Activated T-cell treated with anti-CD3 and anti-CD28 coated beads, Interleukin-2, amount 50 U/mL, for 48 hours (primary cell): ENCODE data around the gene FZD7.

Source experiments
- DNase-seq, 2 experiments: peaks; one replicate each; pipeline ENCODE4 v3.0.0-alpha.2; 2020

FZD7 gene

GRCh38 chr2:202014759-202015211, 18.9 kb upstream of the FZD7 start:
- DNase-seq: no peak

- no peak for DNase-seq
Measured at GRCh38 chr2:202015471-202015870, 18.2 kb upstream of the FZD7 start.

GRCh38 chr2:202016579-202017227, 17.0 kb upstream of the FZD7 start:
- no peak for DNase-seq

DNA sequence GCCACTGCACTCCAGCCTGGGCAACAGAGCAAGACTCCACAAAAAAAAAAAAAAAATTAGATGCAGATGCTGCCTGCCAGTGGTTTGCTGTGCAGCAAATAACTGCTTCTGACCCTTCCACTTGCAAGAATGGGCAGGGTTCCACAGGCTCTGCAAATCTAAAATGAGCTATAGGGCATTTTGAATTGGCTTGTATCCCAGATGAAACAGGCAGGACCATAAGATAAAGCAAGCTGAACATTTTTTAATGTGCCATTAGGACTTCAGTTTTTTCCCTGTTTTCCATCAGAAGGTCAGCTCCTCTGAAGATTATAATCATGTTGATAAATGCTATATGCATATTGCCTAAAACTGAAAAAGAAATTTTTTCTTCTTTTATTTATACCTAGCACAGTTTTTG, 15.7 kb upstream of the FZD7 start:
- no peak for DNase-seq

DNA sequence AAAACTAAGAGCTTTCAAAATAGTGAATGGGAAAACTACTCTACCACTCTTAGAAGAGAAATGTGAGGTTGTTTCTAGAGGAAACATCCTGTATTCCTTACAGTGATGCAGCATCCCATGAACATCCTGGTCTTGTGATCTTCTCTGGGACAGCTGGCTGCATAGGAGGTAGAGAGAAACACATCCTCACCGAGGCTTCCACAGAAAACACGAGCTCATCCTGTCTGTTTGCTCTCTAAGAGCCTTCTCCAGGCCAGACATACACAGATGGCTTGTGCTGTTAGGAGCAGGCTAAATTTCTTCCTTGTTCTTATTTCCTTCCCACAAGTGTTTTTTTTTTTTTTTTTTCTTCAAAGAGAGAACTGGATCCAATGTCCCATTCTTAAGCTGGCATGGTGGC, 14.7 kb upstream of the FZD7 start:
- DNase-seq: no peak

- DNase-seq: no peak
Measured at GRCh38 chr2:202019689-202020450, 13.8 kb upstream of the FZD7 start.

DNA sequence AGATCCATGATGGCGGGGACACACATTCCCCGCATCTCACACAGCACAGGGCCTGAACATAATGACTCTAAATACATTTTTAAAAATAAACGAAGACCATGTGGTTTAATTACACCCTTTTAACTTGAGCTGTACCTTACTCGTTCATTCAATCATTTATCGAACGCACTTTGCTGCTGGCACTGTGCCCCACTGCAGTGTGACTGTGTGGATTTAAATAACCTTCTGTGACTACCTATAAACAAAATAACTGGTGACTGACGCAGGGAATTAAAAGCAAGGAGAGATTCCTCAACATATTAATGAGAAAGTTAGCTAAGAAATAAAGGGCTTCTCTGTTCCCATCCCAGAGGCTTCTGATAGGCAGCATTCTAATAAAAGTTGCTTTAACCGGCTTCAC, 10.9 kb upstream of the FZD7 start:
- DNase-seq: no peak

DNA sequence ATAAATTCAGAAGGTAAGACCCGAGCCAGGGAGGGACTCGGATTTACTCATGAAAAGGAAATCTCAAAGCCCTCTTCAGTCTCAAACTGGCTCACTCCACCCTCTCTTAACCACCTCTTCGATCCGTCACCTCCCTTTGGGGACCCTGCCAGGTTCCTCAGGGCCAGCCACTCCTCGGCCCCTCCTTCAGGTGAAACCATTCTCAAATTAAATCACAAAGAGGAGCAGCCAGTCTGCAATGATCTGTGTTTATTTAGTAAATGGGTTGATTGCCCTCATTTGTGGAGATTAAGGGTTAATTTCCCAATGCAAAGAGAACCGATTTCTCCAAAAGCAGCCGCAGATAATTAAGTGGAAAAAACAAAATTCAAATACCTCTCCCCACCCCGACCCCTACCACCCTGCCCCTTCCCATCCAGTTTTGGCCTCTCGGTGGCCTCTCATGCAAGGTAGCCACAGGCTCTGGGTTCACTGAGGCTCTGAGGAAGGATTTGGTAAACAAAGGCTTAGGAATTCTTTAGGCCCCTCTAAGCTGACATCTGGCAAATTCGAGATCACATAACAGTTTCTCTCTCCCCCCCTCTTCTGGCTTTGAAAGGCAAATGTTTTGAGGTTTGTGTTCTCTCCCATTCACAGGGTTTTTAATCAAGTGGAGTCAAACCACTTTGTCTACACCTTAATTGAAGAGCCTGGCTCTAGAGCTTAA, 10.3 kb upstream of the FZD7 start:
- no peak for DNase-seq

- DNase-seq: no peak
Measured at GRCh38 chr2:202023904-202024266, 9.8 kb upstream of the FZD7 start.

GRCh38 chr2:202024871-202025270, 8.8 kb upstream of the FZD7 start:
- no peak for DNase-seq

DNA sequence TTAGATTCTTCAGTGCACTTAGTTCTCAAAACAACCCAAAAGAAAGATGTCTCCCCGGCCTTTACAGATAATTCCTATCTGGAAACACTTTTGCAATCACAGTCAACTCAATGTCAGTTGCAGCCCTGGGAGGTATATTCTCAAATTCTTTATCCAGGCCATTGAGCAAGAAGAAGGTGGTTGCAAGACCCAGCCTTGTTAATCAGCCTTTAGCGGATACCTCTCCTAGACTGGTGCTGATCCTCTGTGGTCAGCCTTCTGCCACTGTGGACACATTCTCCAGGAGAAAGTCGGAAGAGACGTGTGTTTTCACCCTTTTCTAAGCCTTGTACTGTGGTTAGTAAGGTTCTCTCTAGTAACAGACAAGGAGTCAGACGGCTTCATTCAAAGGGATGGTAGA, 7.8 kb upstream of the FZD7 start:
- DNase-seq: no peak

DNA sequence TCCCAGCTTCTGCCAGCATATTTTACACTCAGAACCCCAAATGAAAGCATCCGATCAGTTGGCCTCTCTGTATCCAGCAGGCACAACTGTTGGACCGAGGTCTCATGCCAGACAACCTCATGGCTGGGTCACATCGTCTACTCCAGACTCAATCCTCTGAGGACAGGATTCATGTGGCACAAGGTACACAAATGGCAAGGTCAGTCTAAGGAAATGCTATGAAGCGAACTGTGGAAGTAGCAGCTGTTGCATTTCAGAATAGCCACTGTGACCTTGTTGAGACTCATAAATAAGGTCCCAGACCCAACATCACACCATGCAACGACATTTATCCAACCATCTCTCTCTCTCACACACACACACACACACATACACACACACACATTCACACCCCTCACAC, 7.1 kb upstream of the FZD7 start:
- DNase-seq: no peak

DNA sequence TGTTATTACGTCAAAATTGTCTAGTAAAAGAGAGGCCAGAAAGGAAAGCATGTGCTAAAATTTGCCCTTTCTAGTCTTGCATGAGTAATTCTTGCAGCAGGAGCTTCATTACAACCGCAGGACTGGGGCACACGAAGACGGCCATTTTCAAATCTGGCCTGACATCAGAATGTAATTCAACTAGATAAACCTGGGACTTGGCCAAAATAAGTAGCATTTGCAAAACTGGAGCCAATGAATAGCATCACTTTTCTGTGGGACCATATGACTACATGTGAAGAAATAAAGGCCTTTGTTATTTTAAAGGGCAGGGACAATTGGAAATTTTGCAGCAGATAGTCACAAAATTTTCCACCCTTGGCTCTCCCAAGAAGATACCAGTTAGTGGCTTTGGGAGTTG, 3.0 kb upstream of the FZD7 start:
- DNase-seq: no peak

DNA sequence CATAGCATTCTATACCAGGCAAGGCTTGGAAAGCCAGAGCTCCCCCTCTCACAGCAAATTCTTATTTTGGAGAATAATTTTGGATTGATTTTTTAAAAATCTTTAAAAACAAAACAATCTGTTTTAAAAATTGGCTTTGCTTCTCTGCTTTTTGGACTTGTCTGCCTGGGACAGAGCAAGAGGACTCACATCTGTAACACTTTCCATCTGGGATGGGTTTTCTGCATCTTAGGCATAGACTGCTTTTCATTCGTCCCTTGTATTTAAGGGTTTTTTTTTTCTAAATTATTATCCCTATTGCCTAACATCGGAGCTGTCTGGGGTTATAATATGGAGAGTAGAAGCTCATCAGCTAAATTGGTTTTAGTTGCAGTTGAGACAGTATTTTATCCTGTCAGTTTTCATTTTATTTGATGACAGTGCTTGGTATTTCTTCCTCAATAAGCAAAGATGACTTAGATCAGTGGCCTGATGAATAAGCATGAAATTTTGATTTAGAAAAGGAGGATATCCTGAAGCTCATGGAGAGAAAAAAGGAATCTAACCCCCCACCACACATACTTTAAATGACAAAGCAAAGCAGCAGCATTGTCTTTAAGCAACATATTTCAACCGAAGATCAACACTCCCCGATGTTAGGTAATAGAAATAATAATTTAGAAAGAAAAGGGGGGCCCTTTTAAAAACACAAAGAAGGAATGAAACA, 2.3 kb upstream of the FZD7 start:
- DNase-seq: no peak

DNA sequence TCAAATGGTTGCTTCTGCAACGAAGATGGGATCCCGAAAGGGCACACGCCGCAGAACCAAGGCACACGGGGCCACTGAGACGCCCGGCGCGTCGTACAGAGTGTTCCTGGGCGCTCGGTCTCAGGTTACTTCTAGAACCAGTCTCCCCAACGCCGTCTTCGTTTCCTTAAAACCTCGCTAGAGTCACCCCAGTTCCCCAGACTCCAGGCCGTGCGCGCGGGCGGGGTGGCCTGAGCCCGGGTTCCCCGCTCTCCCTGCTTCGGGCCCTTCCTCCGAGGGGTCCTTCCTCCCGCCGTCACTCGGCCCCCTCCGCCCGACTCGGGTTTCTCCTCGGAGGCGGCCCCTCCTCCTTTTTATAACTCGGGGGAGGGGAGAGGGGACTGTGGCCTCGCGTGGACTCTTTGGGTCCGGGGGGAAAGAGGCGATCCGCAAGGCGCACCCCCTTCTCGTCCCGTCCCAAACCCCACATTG, 774 bp upstream of the FZD7 start:
- peak in 1 of 2 experiments; percentile 61 for DNase-seq

DNA sequence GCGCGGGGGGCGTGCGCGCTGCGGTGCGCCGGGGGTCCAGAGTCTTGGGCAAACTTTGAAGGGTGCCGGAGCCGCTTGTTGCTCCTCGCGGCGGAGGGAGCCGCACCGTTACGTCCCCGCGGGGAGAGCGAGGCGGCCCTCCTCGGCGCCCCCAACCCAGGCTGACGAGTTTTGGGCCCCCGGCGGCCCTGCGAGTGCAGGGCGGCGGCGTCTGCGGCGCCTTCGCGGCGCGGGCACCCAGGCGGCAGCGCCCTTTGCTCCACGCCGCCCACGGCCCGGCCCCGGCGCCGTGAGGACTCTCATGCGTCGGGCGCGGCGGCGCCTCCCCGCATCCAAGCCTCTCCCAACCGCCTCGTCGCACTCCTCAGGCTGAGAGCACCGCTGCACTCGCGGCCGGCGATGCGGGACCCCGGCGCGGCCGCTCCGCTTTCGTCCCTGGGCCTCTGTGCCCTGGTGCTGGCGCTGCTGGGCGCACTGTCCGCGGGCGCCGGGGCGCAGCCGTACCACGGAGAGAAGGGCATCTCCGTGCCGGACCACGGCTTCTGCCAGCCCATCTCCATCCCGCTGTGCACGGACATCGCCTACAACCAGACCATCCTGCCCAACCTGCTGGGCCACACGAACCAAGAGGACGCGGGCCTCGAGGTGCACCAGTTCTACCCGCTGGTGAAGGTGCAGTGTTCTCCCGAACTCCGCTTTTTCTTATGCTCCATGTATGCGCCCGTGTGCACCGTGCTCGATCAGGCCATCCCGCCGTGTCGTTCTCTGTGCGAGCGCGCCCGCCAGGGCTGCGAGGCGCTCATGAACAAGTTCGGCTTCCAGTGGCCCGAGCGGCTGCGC, 814 bp downstream of the FZD7 start:
- DNase-seq: peak; percentile 51 to 55

DNA sequence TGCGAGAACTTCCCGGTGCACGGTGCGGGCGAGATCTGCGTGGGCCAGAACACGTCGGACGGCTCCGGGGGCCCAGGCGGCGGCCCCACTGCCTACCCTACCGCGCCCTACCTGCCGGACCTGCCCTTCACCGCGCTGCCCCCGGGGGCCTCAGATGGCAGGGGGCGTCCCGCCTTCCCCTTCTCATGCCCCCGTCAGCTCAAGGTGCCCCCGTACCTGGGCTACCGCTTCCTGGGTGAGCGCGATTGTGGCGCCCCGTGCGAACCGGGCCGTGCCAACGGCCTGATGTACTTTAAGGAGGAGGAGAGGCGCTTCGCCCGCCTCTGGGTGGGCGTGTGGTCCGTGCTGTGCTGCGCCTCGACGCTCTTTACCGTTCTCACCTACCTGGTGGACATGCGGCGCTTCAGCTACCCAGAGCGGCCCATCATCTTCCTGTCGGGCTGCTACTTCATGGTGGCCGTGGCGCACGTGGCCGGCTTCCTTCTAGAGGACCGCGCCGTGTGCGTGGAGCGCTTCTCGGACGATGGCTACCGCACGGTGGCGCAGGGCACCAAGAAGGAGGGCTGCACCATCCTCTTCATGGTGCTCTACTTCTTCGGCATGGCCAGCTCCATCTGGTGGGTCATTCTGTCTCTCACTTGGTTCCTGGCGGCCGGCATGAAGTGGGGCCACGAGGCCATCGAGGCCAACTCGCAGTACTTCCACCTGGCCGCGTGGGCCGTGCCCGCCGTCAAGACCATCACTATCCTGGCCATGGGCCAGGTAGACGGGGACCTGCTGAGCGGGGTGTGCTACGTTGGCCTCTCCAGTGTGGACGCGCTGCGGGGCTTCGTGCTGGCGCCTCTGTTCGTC, 1.7 kb downstream of the FZD7 start:
- peak; percentile 39 to 53 for DNase-seq

- no peak for DNase-seq
Measured at GRCh38 chr2:202035941-202036372, 2.3 kb downstream of the FZD7 start.

DNA sequence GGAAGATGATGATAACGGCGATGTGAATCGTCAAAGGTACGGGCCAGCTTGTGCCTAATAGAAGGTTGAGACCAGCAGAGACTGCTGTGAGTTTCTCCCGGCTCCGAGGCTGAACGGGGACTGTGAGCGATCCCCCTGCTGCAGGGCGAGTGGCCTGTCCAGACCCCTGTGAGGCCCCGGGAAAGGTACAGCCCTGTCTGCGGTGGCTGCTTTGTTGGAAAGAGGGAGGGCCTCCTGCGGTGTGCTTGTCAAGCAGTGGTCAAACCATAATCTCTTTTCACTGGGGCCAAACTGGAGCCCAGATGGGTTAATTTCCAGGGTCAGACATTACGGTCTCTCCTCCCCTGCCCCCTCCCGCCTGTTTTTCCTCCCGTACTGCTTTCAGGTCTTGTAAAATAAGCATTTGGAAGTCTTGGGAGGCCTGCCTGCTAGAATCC, 3.0 kb downstream of the FZD7 start:
- no peak for DNase-seq

DNA sequence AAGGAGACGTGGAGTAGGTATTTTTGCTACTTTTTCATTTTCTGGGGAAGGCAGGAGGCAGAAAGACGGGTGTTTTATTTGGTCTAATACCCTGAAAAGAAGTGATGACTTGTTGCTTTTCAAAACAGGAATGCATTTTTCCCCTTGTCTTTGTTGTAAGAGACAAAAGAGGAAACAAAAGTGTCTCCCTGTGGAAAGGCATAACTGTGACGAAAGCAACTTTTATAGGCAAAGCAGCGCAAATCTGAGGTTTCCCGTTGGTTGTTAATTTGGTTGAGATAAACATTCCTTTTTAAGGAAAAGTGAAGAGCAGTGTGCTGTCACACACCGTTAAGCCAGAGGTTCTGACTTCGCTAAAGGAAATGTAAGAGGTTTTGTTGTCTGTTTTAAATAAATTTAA, 3.4 kb downstream of the FZD7 start:
- DNase-seq: no peak
